HG02885 (cell line): ENCODE results near the gene GATA1.

Source experiments
- ATAC-seq: cut with Tn5 transposase; IDR thresholded peaks from one replicate; pipeline ENCODE4 v1.9.1; 2021; ENCODE audit warnings: mild to moderate bottlenecking; ENCODE audit not compliant: unreplicated experiment, poor library complexity

The GATA1 gene

DNA sequence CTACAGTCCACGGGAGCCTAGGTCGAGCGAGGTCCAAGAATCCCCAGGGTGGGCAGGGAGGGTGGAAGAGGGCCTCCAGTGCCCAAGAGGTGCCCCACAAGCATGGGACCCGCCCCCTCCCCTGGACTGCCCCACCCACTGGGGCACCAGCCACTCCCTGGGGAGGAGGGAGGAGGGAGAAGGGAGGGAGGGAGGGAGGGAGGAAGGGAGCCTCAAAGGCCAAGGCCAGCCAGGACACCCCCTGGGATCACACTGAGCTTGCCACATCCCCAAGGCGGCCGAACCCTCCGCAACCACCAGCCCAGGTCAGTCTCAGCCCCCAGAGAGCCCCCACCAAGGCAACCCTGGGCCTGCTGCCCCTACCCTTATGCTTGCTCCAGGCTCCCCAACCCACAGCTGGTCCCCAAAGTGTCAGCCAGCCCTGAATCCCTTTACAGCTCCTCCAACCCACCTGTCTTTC lies at the start of gene GATA1:
Gene GATA1 (plus strand): TSS at position 250 of the 460 bp plus-strand sequence. CDS start 4,520 bp downstream, outside the sequence.
- ATAC-seq, result no peak

DNA sequence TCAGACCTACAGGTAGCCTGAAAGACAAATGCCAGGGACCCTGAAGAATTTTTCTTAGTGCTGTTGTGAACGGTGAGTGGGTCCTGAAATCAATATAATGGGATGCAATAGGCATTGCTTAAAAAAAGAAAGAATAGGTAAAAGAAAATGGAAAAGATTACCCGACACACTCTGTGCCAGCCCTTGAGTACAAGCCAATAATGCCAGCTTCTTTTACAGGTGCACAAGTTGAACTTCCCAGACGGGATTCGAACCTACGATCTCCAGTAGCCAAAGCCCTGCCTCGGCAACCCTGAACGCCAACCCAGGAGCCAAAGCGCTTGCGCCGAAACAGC lies 49.5 kb upstream of the GATA1 start:
- no peak for ATAC-seq

DNA sequence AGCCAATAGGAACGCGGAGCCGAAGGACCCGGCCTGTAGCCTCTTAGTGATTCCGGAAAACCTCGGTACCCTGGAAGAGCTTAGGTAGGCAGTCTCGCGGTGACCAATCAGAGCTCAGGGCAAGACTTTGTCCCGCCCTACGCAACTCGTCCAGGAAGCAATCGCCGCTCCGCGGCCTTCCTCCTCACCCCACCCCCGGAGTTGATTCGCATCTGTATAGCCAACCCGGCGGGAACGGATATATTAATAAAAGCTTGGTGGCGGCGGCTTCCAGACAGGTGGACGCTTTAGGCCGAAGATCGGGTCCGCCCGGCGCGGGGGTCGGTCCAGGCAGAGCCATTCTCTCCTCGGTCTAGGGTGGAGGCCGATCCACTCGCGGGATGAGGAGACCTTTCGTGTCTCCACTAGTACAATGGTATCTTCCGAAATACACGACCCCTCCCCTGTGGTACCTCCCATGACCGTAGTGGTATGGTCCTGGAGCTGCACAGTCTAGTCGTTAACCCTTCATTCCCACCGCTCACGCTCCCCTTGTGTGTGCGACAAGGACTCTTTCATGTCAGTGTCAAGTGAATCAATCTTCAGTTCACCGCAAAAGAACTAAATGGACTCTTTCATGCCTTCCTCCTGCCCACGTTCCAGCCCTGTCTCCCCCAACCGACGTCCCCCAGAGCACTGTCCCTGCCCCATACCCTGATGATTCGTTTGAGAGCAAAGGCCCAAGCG lies 49.0 kb upstream of the GATA1 start:
- peak; percentile 99 for ATAC-seq

DNA sequence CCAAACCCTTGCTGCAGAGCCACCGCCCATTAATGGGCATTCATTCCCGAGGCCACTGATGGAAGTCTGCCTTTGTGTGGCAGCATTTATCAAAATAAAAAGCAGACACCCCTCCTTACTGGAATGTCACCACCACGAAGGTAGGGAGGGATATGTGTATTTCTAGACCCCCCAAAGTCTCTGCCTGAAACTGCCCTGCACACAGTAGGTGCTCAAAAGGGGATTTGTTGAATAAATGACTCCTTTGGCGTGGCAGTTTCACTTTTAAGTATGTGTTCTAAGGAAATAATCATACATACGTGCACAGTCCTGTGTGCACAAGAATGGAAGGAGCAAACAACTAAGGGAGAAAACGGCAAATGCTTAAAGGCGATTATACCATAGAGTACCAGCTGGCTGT lies 48.5 kb upstream of the GATA1 start:
- no peak for ATAC-seq

DNA sequence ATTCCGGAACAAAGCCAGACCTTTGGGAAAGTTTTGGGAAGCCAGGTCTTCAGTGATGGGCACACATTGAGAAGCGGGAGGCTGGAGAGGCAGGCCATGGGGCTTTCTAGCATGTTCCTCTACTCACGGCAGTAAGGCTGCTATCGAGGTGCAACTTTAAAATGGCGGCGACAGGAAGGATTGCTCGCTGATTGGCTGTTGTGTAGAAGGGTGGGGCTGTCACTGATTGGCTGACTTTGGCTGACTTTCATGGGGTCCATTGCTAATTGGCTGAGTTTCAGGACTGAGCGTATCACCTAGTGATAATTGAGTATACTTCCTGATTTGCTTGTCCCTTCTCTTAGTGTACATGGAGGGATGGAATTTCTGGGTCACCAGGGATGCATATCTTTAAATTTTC lies 44.6 kb upstream of the GATA1 start:
- ATAC-seq, result no peak

DNA sequence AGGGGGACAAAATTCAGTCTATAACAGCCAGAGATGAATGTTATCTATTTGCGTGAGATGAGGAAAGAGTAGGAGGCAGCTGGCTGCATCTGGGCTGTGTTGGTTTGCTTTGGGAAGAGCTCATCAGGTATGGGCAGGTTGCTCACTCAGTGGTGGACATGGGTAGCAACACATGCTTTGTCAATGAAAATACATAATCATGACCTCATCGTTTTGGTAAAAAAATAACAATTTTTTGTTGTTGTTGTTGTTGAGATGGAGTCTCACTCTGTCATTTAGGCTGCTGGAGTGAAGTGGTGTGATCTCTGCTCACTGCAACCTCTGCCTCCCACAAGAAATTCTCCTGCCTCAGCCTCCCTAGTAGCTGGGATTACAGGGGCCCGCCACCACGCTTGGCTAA lies 41.2 kb upstream of the GATA1 start:
- no peak for ATAC-seq

DNA sequence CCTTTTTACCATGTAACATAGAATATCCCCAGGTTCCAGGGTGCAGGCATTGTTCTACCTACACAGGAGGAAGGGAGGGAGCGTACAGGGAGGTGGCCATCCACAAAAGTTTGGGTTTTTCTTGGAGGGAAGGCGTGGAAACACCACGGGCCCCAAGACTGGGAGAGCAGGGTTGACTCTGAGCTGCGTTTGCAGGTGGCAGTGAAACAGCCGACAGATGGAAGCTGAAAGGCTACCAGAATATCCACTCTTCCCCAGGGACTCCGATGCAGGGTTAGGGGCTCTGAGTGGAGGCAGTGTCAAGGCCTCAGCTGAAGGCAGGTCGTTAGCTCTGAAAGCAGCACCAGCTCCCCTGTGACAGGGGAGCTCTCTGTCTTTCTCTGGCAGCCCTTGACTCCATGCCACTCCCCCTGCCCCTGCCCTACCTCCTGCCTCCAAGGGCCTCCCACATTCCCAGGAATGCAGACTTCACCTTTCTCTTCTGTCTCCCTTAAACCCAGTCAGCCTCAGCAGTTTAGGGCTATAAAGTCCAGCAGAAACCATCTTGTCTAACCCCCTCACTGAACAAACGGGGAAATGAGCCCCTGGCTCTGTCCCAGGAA lies 38.9 kb upstream of the GATA1 start:
- no peak for ATAC-seq

DNA sequence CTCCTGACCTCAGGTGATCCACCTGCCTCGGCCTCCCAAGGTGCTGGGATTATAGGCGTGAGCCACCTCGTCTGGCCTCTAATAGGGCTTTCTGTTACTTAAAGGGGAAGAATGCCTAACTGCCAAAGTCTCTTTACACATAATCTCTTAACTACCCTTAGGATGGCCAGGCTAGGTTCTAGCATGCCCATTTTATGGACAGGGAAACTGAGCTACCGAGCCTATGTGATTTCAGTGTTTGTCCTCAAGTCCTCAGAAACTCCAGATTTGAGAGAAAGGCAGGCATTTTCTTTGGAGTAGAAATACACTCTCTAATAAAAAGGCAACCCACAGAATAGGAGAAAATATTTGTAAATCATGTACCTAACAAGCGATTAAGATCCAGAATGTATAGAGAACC lies 37.2 kb upstream of the GATA1 start:
- ATAC-seq, result no peak

DNA sequence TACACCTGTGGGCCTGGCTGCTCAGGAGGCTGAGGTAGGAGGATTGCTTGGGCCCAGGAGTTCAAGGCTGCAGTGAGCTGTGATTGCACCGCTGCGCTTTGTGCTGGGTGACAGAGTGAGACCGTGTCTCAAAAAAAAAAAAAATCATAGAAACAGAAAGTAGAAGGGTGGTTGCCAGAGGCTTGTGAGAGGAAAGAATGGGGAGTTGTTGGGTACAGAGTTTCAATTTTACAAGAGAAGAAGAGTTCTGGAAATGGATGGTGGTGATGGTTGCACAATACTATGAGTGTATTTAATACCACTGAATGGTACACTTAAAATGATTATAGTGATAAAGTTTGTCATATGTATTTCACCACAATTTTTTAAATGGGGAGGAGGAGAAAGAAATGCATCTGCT lies 35.0 kb upstream of the GATA1 start:
- no peak for ATAC-seq

DNA sequence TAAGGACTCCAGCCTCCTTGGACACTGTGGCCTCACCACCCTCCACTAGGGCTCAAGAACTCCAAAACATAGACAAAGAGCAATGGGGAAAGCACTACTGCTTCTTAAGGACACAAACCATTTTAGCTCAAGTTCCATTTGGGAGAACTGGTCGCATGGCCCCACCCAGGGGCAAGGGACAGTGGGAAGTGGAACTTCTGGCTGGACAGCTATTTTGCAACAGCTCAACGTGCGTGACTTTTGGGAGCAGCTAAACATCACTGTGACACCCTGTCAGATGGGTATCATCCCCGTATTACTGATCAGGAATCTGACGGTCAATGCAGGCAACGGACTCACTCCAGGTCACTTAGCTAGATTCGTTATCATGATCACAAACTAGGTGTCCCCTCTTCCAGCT lies 33.9 kb upstream of the GATA1 start:
- ATAC-seq, result no peak

DNA sequence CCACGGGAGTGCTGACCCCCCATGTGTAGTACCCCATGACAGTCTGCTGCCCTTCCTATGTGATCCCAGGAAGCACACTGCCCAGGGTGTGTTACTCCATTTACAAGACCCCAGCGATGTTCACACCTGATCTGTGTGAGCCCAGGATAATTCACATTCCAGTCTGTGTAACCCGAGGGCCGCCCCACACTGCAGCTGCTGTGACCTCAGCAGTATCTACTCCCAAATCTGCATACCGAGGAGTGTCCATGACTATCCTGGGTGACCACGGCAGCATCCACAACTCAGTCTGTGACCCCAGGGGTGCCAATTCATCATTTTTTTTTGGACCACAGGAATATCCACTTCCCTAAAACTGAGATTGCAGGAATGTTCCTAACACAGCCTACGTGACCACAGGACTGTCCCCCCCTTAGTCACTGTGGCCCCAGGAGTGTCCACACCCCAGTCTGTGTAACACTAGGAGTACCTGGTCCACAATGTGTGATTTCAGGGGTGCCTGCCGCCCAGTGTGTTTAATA lies 32.6 kb upstream of the GATA1 start:
- no peak for ATAC-seq

DNA sequence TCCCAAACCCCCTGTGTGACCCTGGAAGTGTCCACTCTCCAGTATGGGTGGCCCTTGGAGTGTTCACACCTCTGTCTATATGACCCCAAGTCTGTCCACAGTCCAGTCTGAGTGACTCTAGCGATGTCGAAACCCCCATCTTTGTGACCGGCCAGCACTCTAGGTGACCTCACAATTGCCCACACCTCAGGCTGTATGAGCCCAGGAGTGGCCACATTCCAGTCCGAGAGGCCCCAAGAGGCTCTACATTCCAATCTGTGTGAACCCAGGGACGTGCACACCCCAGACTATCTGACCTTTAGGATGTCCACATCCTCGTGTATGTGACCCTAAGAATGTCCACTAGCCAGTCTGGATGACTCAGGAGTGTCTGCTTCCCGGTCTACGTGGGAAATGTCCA lies 32.2 kb upstream of the GATA1 start:
- no peak for ATAC-seq

DNA sequence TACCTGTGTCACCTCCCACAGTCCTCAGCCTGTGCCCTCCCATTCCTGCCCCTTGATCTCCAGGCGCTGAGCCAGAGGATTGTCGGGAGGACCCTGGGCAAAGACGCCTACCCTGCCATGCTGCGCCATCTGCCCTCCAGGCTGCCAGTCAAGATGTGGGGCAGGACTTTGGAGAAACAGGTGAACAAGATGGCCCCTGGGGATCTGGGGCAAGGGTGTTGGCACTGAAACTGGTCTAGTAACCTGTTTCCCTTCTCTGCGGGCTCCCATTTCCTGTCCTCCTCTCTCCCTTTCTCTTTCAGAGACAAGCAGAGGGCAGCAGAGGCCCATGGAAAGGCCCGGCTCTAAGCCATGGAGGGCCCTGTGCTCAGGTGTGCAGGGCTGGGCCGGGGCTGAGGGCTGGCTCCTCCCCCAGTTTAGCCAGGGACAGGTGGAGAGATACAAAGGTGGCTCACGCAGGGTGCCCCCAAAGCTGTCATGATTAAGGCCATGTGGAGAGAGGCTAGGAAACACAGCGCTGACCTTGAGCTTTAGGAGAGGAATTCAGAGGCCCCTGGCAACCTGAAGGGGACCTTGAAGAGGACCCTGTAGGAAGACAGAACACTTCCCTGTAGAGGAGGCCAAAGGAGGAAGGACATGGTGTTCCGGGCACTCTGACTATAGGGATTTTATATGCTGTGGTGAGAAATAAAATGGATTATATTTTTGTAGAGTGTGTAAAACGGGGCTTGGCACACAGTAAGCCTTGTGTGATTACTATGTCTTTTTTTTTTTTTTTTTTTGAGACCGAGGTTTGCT lies 24.5 kb upstream of the GATA1 start, which contains the start of gene GLOD5:
Gene GLOD5 (plus strand): TSS at position 74 of the 798 bp plus-strand sequence. CDS start 44 bp downstream, at position 118.
- no peak for ATAC-seq

DNA sequence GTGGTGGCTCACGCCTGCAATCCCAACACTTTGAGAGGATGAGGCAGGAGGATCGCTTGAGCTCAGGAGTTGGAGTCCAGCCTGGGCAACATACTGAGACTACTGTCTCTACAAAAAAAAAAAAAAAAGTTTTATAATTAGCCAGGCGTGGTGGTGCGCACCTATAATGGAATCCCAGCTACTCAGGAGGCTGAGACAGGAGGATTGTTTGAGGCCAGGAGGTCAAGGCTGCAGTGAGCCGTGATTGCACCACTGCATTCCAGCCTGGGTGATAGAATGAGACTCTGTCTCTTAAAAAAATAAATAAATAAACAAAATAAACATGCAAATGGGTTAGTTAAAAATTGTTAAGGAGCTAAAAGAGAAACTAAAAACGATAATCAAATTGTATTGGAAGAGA lies 17.2 kb upstream of the GATA1 start:
- no peak for ATAC-seq

DNA sequence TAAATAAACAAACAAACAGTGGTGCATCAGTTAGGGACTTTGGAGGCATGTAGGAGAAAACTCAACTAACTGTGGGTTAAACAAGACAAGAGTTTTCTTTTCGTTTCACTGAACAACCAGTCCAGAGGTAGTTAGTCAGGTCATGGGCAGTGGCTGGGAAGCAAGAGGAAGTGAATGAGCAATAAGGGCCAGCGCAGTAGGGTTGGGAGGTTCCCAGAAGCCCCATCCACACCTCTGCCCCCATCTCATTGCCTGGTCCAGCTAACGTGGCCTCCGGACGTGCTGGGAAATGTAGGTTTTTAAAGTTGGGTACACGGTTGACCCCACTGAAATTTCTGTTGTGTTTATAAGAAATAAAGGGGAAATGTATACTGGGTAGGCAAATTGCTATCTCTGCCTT lies 16.1 kb upstream of the GATA1 start:
- ATAC-seq, result no peak

DNA sequence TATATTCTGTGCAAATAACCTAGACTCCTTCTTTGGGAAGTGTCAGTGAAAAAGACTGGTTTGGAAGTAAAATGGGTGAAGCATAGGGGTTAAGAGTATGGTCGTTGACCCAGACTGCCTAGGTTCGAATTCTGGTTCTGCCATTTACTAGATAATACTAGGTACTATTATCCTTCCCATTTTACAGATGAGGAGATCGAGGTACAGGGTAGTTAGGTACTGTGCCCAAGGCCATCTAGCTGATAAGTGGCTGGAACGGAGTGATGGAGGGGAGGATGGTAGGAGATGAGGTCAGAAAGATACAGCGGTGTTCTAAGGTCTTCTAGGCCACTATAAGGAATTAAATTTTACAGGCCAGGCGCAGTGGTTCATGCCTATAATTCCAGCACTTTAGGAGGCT lies 13.8 kb upstream of the GATA1 start:
- ATAC-seq, result no peak

DNA sequence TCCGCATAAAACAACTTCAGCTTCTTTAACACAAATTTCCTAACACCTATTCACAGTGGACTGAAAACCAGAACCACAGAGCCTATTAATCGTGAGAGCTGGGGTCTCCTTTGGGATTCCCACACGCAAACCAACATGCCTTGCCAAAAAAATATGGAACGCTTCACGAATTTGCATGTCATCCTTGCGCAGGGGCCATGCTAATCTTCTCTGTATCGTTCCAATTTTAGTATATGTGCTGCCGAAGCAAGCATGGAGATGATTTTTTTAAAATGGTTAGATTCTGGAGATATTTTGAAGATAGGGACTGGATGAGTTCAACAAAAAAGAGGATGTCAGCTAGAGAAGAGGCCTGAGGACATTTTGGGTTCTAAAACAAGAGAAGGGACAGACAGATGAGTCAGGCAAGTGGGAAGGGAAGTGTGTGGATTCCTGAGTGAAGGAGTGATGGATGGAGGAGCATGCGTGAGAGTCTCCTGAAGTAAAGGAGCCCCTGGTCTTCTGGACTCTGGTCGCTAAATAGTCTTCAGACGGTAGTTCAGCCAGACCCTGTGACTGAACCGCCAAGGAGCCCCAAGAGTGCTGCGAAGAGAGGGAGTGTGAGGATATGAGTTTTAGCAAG lies 9.5 kb upstream of the GATA1 start:
- no peak for ATAC-seq

DNA sequence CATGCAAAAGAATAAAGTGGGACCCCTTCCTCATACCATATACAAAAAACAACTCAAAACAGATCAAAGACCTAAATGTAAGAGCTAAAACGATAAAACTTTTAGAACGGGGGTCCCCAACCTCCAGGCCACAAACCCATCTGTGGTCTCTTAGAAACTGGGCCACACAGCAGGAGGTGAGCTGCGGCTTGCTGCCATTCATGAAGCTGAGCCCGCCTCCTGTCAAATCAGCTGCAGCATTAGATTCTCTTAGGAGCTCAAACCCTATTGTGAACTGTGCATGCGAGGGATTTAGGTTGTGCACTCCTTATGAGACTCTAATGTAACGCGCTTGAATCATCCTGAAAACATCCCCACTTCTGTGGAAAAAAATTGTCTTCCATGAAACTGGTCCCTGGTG lies 7.0 kb upstream of the GATA1 start:
- ATAC-seq, result no peak

DNA sequence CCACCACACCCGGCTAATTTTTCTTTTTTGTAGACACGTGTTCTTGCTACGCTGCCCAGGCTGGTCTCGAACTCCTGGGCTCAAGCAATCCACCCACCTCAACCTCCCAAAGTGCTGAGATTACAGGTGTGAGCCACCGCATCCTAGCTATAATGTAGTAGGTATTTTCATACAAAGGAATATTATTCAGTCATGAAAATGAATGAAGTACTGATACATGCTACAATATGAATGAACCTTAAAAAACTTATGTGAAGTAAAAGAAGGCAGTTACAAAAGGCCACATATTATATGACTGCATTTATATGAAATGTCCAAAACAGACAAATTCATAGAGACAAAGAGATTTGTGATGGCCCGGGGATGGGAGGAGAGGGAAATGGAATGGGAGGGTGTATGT lies 4.7 kb upstream of the GATA1 start:
- ATAC-seq, result no peak

DNA sequence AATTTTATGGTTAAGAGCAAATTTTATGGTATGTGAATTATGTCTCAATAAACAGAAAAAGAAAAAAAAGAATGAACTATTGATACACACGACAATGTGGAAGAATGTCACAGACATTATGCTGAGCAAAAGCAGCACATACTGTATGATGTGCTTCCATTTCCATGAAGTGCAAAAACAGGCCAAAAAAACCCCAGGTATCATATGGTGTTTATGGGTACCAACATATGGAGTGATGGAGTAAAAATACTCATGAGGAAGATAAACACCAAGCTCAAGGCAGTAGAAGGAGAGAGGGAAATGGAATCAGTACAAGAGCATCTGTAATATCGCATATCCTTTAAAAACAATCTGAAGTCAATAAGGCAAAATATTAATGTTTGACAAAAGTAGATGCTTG lies 4.2 kb upstream of the GATA1 start:
- ATAC-seq, result no peak

DNA sequence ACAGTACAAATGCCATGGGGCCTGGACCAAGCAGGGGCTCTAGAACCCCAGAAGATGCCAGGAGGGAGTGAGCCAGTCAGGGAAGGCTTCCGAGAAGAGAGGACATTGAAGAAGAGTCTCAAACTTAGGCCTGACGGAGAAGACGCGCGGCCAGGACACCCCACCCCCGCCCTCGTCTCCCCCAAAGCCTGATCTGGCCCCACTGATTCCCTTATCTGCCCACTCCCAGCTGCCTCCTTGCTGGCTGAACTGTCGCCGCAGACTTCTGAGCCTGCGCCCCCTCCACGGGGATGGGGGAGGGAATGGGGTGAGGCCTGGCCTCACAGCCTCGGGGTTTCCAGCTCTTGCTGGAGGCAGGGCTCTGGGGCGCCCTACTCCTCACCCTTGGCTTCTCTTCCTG lies 3.6 kb upstream of the GATA1 start:
- ATAC-seq, result no peak
